GM12878 (cell line): Measurements from ENCODE around the gene DDHD1. TPM values are rescaled to one million over a fixed set of nuclear protein-coding genes. Genes with fewer than 3 reads are reported as not detected.
"Not testable (repeated sequence)": the region's sequence is repeated elsewhere in the genome, so short reads cannot be mapped to it uniquely, and the experiment has no call there.

Source experiments
- ATAC-seq: fragments of 200-7000 bp; cut with Tn5 transposase; 3 replicates; pipeline ENCODE4 v1.9.1; 2020; ENCODE audit warnings: mild to moderate bottlenecking, moderate library complexity
- BruUV-seq: library from RNA; stranded (reverse); fragments of 400-500 nt; replicated peaks from 2 replicates; lab custom pipeline; 2021; lab: Mats Ljungman, UMichigan
- CTCF ChIA-PET: fragments of 300-600 bp; sonication (Branson Sonifier 250); formaldehyde crosslinking; extraction: SDS; loops from one replicate; lab custom pipeline; 2021; ENCODE audit warnings: inconsistent platforms; lab: Yijun Ruan, JAX
- POLR2A ChIA-PET: fragments of 350-600 bp; formaldehyde crosslinking; extraction: SDS; loops from one replicate; lab custom pipeline; 2021; ENCODE audit warnings: inconsistent platforms; lab: Charles Lee
- RAD21 ChIA-PET: fragments of 300-600 bp; sonication (Branson Sonifier 250); formaldehyde crosslinking; loops from one replicate; lab custom pipeline; 2023; ENCODE audit warnings: antibody characterized with exemption; ENCODE audit not compliant: unreplicated experiment; lab: Charles Lee
- SMC1A ChIA-PET: fragments of 300-600 bp; sonication (Branson Sonifier 250); formaldehyde crosslinking; loops from one replicate; lab custom pipeline; 2023; ENCODE audit not compliant: unreplicated experiment, uncharacterized antibody; lab: Charles Lee
- DNase-seq: peaks from one replicate; pipeline ENCODE4 v3.0.0-alpha.2; 2011; ENCODE audit warnings: low read depth, low spot score
- FAIRE-seq: peaks from 3 replicates; lab custom pipeline; 2011; peaks lifted over from hg19 to GRCh38; lab: Jason Lieb, UNC
- H2AFZ ChIP-seq: 2 replicates; pipeline ENCODE4 v1.6.0; 2011; ENCODE audit warnings: low read depth, low read length, control low read depth; ENCODE audit not compliant: control insufficient read depth
- H3K27ac ChIP-seq: 2 replicates; pipeline ENCODE4 v1.5.1; 2011; ENCODE audit warnings: control low read depth; ENCODE audit not compliant: control insufficient read depth, insufficient read depth
- H3K27me3 ChIP-seq, 2 experiments: replicated peaks in 1 of 2; 2 replicates each; pipeline versions ENCODE4 v1.6.0 to v1.6.1; 2011; ENCODE audit warnings: low read length in 1 of 2; ENCODE audit not compliant: control insufficient read depth in 2 of 2, insufficient read depth in 2 of 2
- H3K36me3 ChIP-seq, 2 experiments: 2 replicates each; pipeline ENCODE4 v1.5.1; 2011; ENCODE audit warnings: low read length in 1 of 2; ENCODE audit not compliant: control insufficient read depth in 2 of 2, insufficient read depth in 2 of 2
- H3K4me1 ChIP-seq: 2 replicates; pipeline ENCODE4 v1.6.1; 2011; ENCODE audit warnings: mild to moderate bottlenecking, low read length, moderate library complexity, mixed read lengths; ENCODE audit not compliant: control insufficient read depth, insufficient read depth
- H3K4me2 ChIP-seq: 2 replicates; pipeline ENCODE4 v1.6.0; 2011; ENCODE audit warnings: control low read depth; ENCODE audit not compliant: control insufficient read depth, insufficient read depth
- H3K4me3 ChIP-seq: fragments of 200-600 bp; sonication (generic); 2 replicates; pipeline ENCODE4 v1.5.1; 2016
- H3K79me2 ChIP-seq: 2 replicates; pipeline ENCODE4 v1.6.0; 2011; ENCODE audit warnings: low read length; ENCODE audit not compliant: control insufficient read depth, insufficient read depth
- H3K9ac ChIP-seq: 2 replicates; pipeline ENCODE4 v1.8.0; 2011; ENCODE audit warnings: low read length, control low read depth, mixed read lengths; ENCODE audit not compliant: control insufficient read depth, insufficient read depth
- H3K9me3 ChIP-seq: replicated peaks from 3 replicates; pipeline ENCODE4 v1.5.1; 2011; ENCODE audit warnings: mild to moderate bottlenecking, low read length; ENCODE audit not compliant: control insufficient read depth, insufficient read depth
- H4K20me1 ChIP-seq: 2 replicates; pipeline ENCODE4 v1.6.0; 2011; ENCODE audit not compliant: control insufficient read depth, insufficient read depth
- CHD4 ChIP-seq: fragments of 200-600 bp; sonication (generic); IDR thresholded peaks from 2 replicates; pipeline ENCODE4 v1.6.1; 2016; ENCODE audit warnings: mild to moderate bottlenecking
- CREM ChIP-seq: IDR thresholded peaks from 2 replicates; pipeline ENCODE4 v1.6.1; 2014; ENCODE audit warnings: antibody characterized with exemption, low read depth
- IKZF2 ChIP-seq, 2 experiments: fragments of 450-650 bp; IDR thresholded peaks; 2 replicates each; pipeline ENCODE4 v1.6.1; 2017; ENCODE audit warnings: mild to moderate bottlenecking in 2 of 2, moderate library complexity in 2 of 2
- MEF2B ChIP-seq: fragments of 450-650 bp; IDR thresholded peaks from 2 replicates; pipeline ENCODE4 v1.6.1; 2018; ENCODE audit warnings: mild to moderate bottlenecking, moderate library complexity; ENCODE audit not compliant: partially characterized antibody, poor library complexity, severe bottlenecking
- RAD21 ChIP-seq: IDR thresholded peaks from 2 replicates; pipeline ENCODE4 v1.6.1; 2011; ENCODE audit warnings: mild to moderate bottlenecking, low read depth, low read length, moderate library complexity; ENCODE audit not compliant: insufficient read depth
- RCOR1 ChIP-seq: conservative IDR thresholded peaks from 2 replicates; pipeline ENCODE4 v1.6.1; 2012; ENCODE audit warnings: low read depth, low read length, improper control_type of control experiment
- SREBF2 ChIP-seq: IDR thresholded peaks from 2 replicates; pipeline ENCODE4 v1.6.1; 2012; ENCODE audit warnings: mild to moderate bottlenecking, low read length
- TCF7 ChIP-seq: IDR thresholded peaks from 2 replicates; pipeline ENCODE4 v1.6.1; 2014; ENCODE audit warnings: antibody characterized with exemption, borderline replicate concordance
- ZNF622 ChIP-seq: fragments of 450-650 bp; IDR thresholded peaks from 2 replicates; pipeline ENCODE4 v1.6.1; 2017; ENCODE audit warnings: mild to moderate bottlenecking, inconsistent platforms
- WGBS: methylation state at CpG from one replicate; pipeline ENCODE4 v1.1.6; 2016; ENCODE audit warnings: low lambda C conversion rate; ENCODE audit not compliant: insufficient replicate concordance, insufficient coverage; ENCODE audit errors: missing lambda C conversion rate; 5-methylcytosine and 5-hydroxymethylcytosine counted together
- in situ Hi-C: fragments of 300-500 bp; cut with MboI; formaldehyde crosslinking; loops from 9 replicates; pipeline ENCODE4 v1.14.3; 2018; ENCODE audit warnings: mixed read lengths
- intact Hi-C: fragments of 100-400 bp; cut with micrococcal nuclease; formaldehyde crosslinking; loops from one replicate; pipeline ENCODE4 v1.14.2; 2022; ENCODE audit not compliant: unreplicated experiment
- polyA plus RNA-seq, 11 experiments: library from polyadenylated mRNA; depleted of rRNA in 4 of 11; unstranded in 6 of 11; stranded (reverse) in 5 of 11; fragments of >200 nt; fragmentation: Nextera tagmentation in 4 of 11; fragmentation: Illumina TruSeq in 1 of 11; extraction: Ambion mirVana in 4 of 11; extraction: Trizol in 1 of 11; gene quantifications; 1 replicate in 1 of 11; 2 replicates in 10 of 11; pipeline versions ENCODE4 v1.2.1 to v1.2.3, GENCODE V29; 2011 to 2016; ENCODE audit warnings: inconsistent platforms in 2 of 11, missing spikeins in 2 of 11, low read depth in 1 of 11
- total RNA-seq, 4 experiments: library from RNA; depleted of rRNA in 3 of 4; stranded (reverse); fragments of >200 nt in 3 of 4; fragmentation: Illumina TruSeq in 1 of 4; extraction: Trizol in 1 of 4; gene quantifications; 2 replicates each; pipeline versions ENCODE4 v1.2.1 to v1.2.3, GENCODE V29; 2013 to 2021
- TF ChIP-seq, protein P1 (sequence below): fragments of 450-650 bp; IDR thresholded peaks from 2 replicates; pipeline ENCODE4 v1.6.1; 2017; ENCODE audit warnings: antibody characterized with exemption, mild to moderate bottlenecking, moderate library complexity
- TF ChIP-seq, protein P2 (sequence below): fragments of 450-650 bp; IDR thresholded peaks from 2 replicates; pipeline ENCODE4 v1.6.1; 2017; ENCODE audit warnings: mild to moderate bottlenecking, low read depth, inconsistent platforms; ENCODE audit not compliant: poor library complexity, severe bottlenecking

The DDHD1 gene
- total and polyA plus RNA-seq, 10 of the 15 experiments (the other 5 are each of a cell fraction or from before 2014, with no cell fraction given) = 7.7 to 52.3 (median 28.5) TPM

- intact Hi-C loops = loop anchor here (2.0 kb wide), 1 partner anchor 27 kb away; the partner anchor contains the start of gene DDHD1
- H4K20me1 ChIP-seq, ATAC-seq, H3K79me2 ChIP-seq, H3K4me2 ChIP-seq, DNase-seq, H3K27me3 ChIP-seq, H3K4me3 ChIP-seq, FAIRE-seq, in situ Hi-C loops, H3K27ac ChIP-seq, H3K9ac ChIP-seq, H3K36me3 ChIP-seq, H3K9me3 ChIP-seq, BruUV-seq, H2AFZ ChIP-seq: not testable (repeated sequence)
- ChIA-PET RAD21 (interaction anchor here (1.2 to 2.3 kb wide), 4 partner anchors 9 to 70 kb away, joined by 3 to 18 read pairs (median 11); partner anchors contain the start of gene DDHD1), POLR2A (interaction anchor here (0.6 kb wide), 1 partner anchor 67 kb away, joined by 3 read pairs; no protein-coding TSS in a partner anchor), CTCF (interaction anchor here (1.7 to 1.9 kb wide), 2 partner anchors 26 to 355 kb away, joined by 8 read pairs; partner anchors contain the start of gene DDHD1), SMC1A (interaction anchor here (1.0 kb wide), 1 partner anchor 9 kb away, joined by 3 read pairs; no protein-coding TSS in a partner anchor)
- H3K4me1 ChIP-seq = peaks cover 11% of the 10 kb centered on the region
- TF ChIP-seq IKZF2 (IDR thresholded peaks at IDR 0.05) = 0 out of 4 replicates have a peak, but pooled peaks of 1 of the 2 experiments have one; percentile 8
- WGBS = 100% methylated on average over 2 of the region's 2 CpGs
Measured at GRCh38 chr14:53179486-53180005, 26.4 kb upstream of the DDHD1 start.

DNA sequence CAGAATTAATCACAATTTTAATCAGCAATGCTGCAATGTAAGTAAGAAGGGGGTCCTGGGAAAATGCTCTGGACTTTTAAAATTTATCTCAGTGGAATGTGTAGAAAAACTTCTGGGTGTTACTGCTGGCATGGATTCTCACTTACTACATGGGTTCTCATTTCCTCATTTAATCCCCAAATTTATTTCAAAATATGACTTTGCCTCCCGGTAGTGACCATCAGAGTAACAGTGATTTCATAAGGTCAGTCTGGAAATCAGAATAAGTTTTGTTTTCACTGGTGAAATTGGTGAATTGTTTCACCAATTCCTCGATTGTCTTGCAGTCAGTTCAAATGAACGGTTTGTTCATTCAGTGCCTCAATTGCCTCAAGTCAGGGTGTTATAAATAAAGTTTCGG lies 22.3 kb upstream of the DDHD1 start:
- ChIA-PET RAD21 (no interaction called here), POLR2A (no interaction called here)
- 32% methylated on average over 4 of the region's 4 CpGs for WGBS
- TF ChIP-seq RCOR1 (no peak), ZNF622 (no peak), MEF2B (no peak), CREM (no peak), TCF7 (no peak), SREBF2 (no peak), RAD21 (no peak), CHD4 (no peak)
- TF ChIP-seq, protein P1, sequence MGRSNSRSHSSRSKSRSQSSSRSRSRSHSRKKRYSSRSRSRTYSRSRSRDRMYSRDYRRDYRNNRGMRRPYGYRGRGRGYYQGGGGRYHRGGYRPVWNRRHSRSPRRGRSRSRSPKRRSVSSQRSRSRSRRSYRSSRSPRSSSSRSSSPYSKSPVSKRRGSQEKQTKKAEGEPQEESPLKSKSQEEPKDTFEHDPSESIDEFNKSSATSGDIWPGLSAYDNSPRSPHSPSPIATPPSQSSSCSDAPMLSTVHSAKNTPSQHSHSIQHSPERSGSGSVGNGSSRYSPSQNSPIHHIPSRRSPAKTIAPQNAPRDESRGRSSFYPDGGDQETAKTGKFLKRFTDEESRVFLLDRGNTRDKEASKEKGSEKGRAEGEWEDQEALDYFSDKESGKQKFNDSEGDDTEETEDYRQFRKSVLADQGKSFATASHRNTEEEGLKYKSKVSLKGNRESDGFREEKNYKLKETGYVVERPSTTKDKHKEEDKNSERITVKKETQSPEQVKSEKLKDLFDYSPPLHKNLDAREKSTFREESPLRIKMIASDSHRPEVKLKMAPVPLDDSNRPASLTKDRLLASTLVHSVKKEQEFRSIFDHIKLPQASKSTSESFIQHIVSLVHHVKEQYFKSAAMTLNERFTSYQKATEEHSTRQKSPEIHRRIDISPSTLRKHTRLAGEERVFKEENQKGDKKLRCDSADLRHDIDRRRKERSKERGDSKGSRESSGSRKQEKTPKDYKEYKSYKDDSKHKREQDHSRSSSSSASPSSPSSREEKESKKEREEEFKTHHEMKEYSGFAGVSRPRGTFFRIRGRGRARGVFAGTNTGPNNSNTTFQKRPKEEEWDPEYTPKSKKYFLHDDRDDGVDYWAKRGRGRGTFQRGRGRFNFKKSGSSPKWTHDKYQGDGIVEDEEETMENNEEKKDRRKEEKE = no peak
- TF ChIP-seq, protein P2, sequence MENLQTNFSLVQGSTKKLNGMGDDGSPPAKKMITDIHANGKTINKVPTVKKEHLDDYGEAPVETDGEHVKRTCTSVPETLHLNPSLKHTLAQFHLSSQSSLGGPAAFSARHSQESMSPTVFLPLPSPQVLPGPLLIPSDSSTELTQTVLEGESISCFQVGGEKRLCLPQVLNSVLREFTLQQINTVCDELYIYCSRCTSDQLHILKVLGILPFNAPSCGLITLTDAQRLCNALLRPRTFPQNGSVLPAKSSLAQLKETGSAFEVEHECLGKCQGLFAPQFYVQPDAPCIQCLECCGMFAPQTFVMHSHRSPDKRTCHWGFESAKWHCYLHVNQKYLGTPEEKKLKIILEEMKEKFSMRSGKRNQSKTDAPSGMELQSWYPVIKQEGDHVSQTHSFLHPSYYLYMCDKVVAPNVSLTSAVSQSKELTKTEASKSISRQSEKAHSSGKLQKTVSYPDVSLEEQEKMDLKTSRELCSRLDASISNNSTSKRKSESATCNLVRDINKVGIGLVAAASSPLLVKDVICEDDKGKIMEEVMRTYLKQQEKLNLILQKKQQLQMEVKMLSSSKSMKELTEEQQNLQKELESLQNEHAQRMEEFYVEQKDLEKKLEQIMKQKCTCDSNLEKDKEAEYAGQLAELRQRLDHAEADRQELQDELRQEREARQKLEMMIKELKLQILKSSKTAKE = no peak

More for the DNA sequence above, 22.3 kb upstream of the DDHD1 start:
- FAIRE-seq (no peak), ATAC-seq (no peak), DNase-seq (no peak)
- H3K27ac ChIP-seq = no peak overlapping the region
- no peaks in the 10 kb centered on the region for H3K27me3 ChIP-seq
- no peaks in the 10 kb centered on the region for H3K9me3 ChIP-seq
- no peak overlapping the region for H3K4me2 ChIP-seq
- ChIA-PET SMC1A (interaction anchor here (0.7 to 1.0 kb wide), 2 partner anchors 10 to 14 kb away, joined by 3 to 4 read pairs; no protein-coding TSS in a partner anchor), CTCF (no interaction called here)
- no peak overlapping the region for H2AFZ ChIP-seq
- no peak overlapping the region for H3K9ac ChIP-seq
- intact Hi-C loops (no loop called here), in situ Hi-C loops (no loop called here)
- H3K79me2 ChIP-seq = no peaks in the 10 kb centered on the region
- no peak overlapping the region for H3K4me3 ChIP-seq
- no peaks in the 10 kb centered on the region for H4K20me1 ChIP-seq
- no TSS peak for BruUV-seq
- peaks cover under 1% of the 10 kb centered on the region; the same call in 1 of the 2 replicates for H3K4me1 ChIP-seq
- no peaks in the 10 kb centered on the region for H3K36me3 ChIP-seq
